PC-9 (cell line): ENCODE data around the gene UBN1. TPM values are rescaled to one million over a fixed set of nuclear protein-coding genes. Genes with fewer than 3 reads are reported as not detected.

Experiments
- BruUV-seq: library from RNA; stranded (reverse); fragments of 400-500 nt; replicated peaks from 2 replicates; lab custom pipeline; 2021; lab: Mats Ljungman, UMichigan
- CTCF ChIA-PET: fragments of 300-600 bp; sonication (Branson Sonifier 250); formaldehyde crosslinking; loops from one replicate; lab custom pipeline; 2022; ENCODE audit warnings: antibody characterized with exemption; lab: Charles Lee
- POLR2A ChIA-PET: fragments of 300-600 bp; sonication (Branson Sonifier 250); formaldehyde crosslinking; loops from one replicate; lab custom pipeline; 2022; ENCODE audit warnings: antibody characterized with exemption; ENCODE audit not compliant: unreplicated experiment; lab: Charles Lee
- DNase-seq, 2 experiments: peaks; one replicate each; pipeline versions ENCODE4 v3.0.0 to v3.0.0-alpha.2; 2015 to 2022; ENCODE audit warnings: mixed read lengths in 1 of 2
- H2AFZ ChIP-seq: fragments of 200-600 bp; sonication (generic); 2 replicates; pipeline ENCODE4 v1.8.1; 2017; ENCODE audit warnings: antibody characterized with exemption
- H3F3A ChIP-seq: fragments of 200-600 bp; sonication (generic); 2 replicates; pipeline ENCODE4 v1.8.1; 2017; ENCODE audit warnings: antibody characterized with exemption, mild to moderate bottlenecking, low read depth; ENCODE audit not compliant: insufficient read depth
- H3K27ac ChIP-seq: fragments of 200-600 bp; sonication (generic); 2 replicates; pipeline ENCODE4 v1.6.1; 2016; ENCODE audit warnings: mixed run types
- H3K27me3 ChIP-seq: fragments of 200-600 bp; sonication (generic); 2 replicates; pipeline ENCODE4 v1.6.1; 2016; ENCODE audit warnings: low read depth, mixed run types; ENCODE audit not compliant: insufficient read depth
- H3K36me3 ChIP-seq: fragments of 200-600 bp; sonication (generic); 2 replicates; pipeline ENCODE4 v1.6.1; 2016; ENCODE audit warnings: low read depth, mixed run types
- H3K4me1 ChIP-seq: fragments of 200-600 bp; sonication (generic); replicated peaks from 2 replicates; pipeline ENCODE4 v1.6.1; 2016; ENCODE audit warnings: mixed run types; ENCODE audit not compliant: insufficient read depth
- H3K4me2 ChIP-seq: fragments of 200-600 bp; sonication (generic); 2 replicates; pipeline ENCODE4 v1.6.1; 2017; ENCODE audit warnings: mixed run types
- H3K4me3 ChIP-seq: fragments of 200-600 bp; sonication (generic); 2 replicates; pipeline ENCODE4 v1.6.1; 2016; ENCODE audit warnings: mixed run types
- H3K79me2 ChIP-seq: fragments of 200-600 bp; sonication (generic); 2 replicates; pipeline ENCODE4 v1.6.1; 2017; ENCODE audit warnings: low read depth, mixed run types
- H3K9me2 ChIP-seq: fragments of 200-600 bp; sonication (generic); 2 replicates; pipeline ENCODE4 v1.8.1; 2017; ENCODE audit warnings: mild to moderate bottlenecking; ENCODE audit not compliant: insufficient read depth
- H3K9me3 ChIP-seq: fragments of 200-600 bp; sonication (generic); 2 replicates; pipeline ENCODE4 v1.8.1; 2016; ENCODE audit warnings: low read depth; ENCODE audit not compliant: insufficient read depth
- H4K20me1 ChIP-seq: fragments of 200-600 bp; sonication (generic); 2 replicates; pipeline ENCODE4 v1.8.1; 2017; ENCODE audit not compliant: insufficient read depth
- CTCF ChIP-seq: fragments of 200-600 bp; sonication (generic); conservative IDR thresholded peaks from 2 replicates; pipeline ENCODE4 v1.6.1; 2017; ENCODE audit warnings: mixed run types, antibody characterized with exemption, mild to moderate bottlenecking, moderate library complexity
- EZH2 ChIP-seq: fragments of 200-600 bp; sonication (generic); IDR thresholded peaks from 2 replicates; pipeline ENCODE4 v1.8.0; 2017; ENCODE audit warnings: antibody characterized with exemption, low read depth
- intact Hi-C: fragments of 100-400 bp; cut with micrococcal nuclease; formaldehyde crosslinking; loops from one replicate; pipeline ENCODE4 v1.10.0; 2022; ENCODE audit not compliant: unreplicated experiment
- total RNA-seq: library from RNA; stranded (reverse); gene quantifications from 2 replicates; pipeline ENCODE4 v1.2.3, GENCODE V29; 2021

The UBN1 gene
- total RNA-seq, 1 experiment from 2014 or later, result 44.1 TPM

- Histone ChIP-seq H3K36me3 (peaks cover 22% of the 10 kb centered on the region), H3K9me3 (no peaks in the 10 kb centered on the region), H3K4me3 (no peak overlapping the region), H2AFZ (no peak overlapping the region), H3K27ac (no peak overlapping the region), H3K4me2 (no peak overlapping the region), H3K9me2 (no peaks in the 10 kb centered on the region), H3K27me3 (no peaks in the 10 kb centered on the region), H4K20me1 (peaks cover 16% of the 10 kb centered on the region), H3K4me1 (peaks cover 15% of the 10 kb centered on the region), H3K79me2 (peaks cover 15% of the 10 kb centered on the region), H3F3A (peaks cover 26% of the 10 kb centered on the region; the same call in 1 of the 2 replicates)
- intact Hi-C loops, result no loop called here
- DNase-seq, result no peak
- ChIA-PET CTCF (interaction anchor here (1.0 kb wide), 1 partner anchor 20 kb away, joined by 3 read pairs; no protein-coding TSS in a partner anchor), POLR2A (no interaction called here)
- no peak for TF ChIP-seq EZH2
- TF ChIP-seq CTCF, result no peak
- BruUV-seq, result no TSS peak
These were observed 12.1 kb downstream of the UBN1 start for GRCh38 chr16:4859190-4859899.

- no TSS peak for BruUV-seq
- ChIA-PET POLR2A (no interaction called here), CTCF (interaction anchor here (0.6 to 1.0 kb wide), 2 partner anchors 20 to 1359 kb away, joined by 3 to 4 read pairs; no protein-coding TSS in a partner anchor)
- H3K27ac ChIP-seq, result no peak overlapping the region
- H3K4me2 ChIP-seq, result no peak overlapping the region
- peaks cover 15% of the 10 kb centered on the region for H3K4me1 ChIP-seq
- H3K79me2 ChIP-seq, result peaks cover 20% of the 10 kb centered on the region
- peaks cover 21% of the 10 kb centered on the region for H4K20me1 ChIP-seq
- no peak for DNase-seq
- peaks cover 22% of the 10 kb centered on the region for H3K36me3 ChIP-seq
- H3K27me3 ChIP-seq, result no peaks in the 10 kb centered on the region
- H3F3A ChIP-seq, result peaks cover 26% of the 10 kb centered on the region; the same call in 1 of the 2 replicates
- H3K9me2 ChIP-seq, result no peaks in the 10 kb centered on the region
- intact Hi-C loops, result no loop called here
- H2AFZ ChIP-seq, result no peak overlapping the region
- H3K9me3 ChIP-seq, result no peaks in the 10 kb centered on the region
- H3K4me3 ChIP-seq, result no peak overlapping the region
- TF ChIP-seq CTCF (no peak), EZH2 (no peak)
These were observed 12.6 kb downstream of the UBN1 start for GRCh38 chr16:4859900-4860255.

GRCh38 chr16:4860727-4861342, 13.6 kb downstream of the UBN1 start:
- Histone ChIP-seq H3K4me3 (no peak overlapping the region), H3F3A (peaks cover 26% of the 10 kb centered on the region; the same call in 1 of the 2 replicates), H4K20me1 (peaks cover 18% of the 10 kb centered on the region), H3K9me3 (no peaks in the 10 kb centered on the region), H2AFZ (no peak overlapping the region), H3K9me2 (no peaks in the 10 kb centered on the region), H3K79me2 (peaks cover 25% of the 10 kb centered on the region), H3K27me3 (no peaks in the 10 kb centered on the region), H3K27ac (no peak overlapping the region), H3K4me2 (no peak overlapping the region), H3K4me1 (peaks cover 15% of the 10 kb centered on the region), H3K36me3 (peaks cover 22% of the 10 kb centered on the region)
- intact Hi-C loops, result no loop called here
- no peak for TF ChIP-seq CTCF
- TF ChIP-seq EZH2, result no peak
- BruUV-seq, result no TSS peak
- DNase-seq, result no peak
- ChIA-PET POLR2A (no interaction called here), CTCF (interaction anchor here (1.0 kb wide), 1 partner anchor 19 kb away, joined by 3 read pairs; no protein-coding TSS in a partner anchor)
